HG03039 (cell line): Measurements from ENCODE around the gene CSNK1E.

Experiments
- ATAC-seq: cut with Tn5 transposase; IDR thresholded peaks from one replicate; pipeline ENCODE4 v1.9.1; 2021; ENCODE audit warnings: mild to moderate bottlenecking, moderate library complexity; ENCODE audit not compliant: unreplicated experiment

CSNK1E gene

GRCh38 chr22:38335077-38335476 is 17.8 kb upstream of the CSNK1E start:
- ATAC-seq, result no peak

- ATAC-seq, result no peak
Observed at GRCh38 chr22:38327805-38328204, 10.6 kb upstream of the CSNK1E start.

GRCh38 chr22:38327396-38327795 is 10.2 kb upstream of the CSNK1E start:
- no peak for ATAC-seq

- ATAC-seq, result no peak
Observed at GRCh38 chr22:38325587-38325986, 8.4 kb upstream of the CSNK1E start.

- no peak for ATAC-seq
Observed at GRCh38 chr22:38320605-38321402, 3.6 kb upstream of the CSNK1E start.

- no peak for ATAC-seq
Observed at GRCh38 chr22:38318792-38319773, 1.9 kb upstream of the CSNK1E start.

- no peak for ATAC-seq
Observed at GRCh38 chr22:38317995-38318715, 922 bp upstream of the CSNK1E start.

- peak; percentile 36 for ATAC-seq
Observed at GRCh38 chr22:38316364-38317121, 690 bp downstream of the CSNK1E start.

- ATAC-seq, result no peak
Observed at GRCh38 chr22:38315823-38316363, 1.3 kb downstream of the CSNK1E start.

- no peak for ATAC-seq
Observed at GRCh38 chr22:38314933-38315822, 2.1 kb downstream of the CSNK1E start.

- ATAC-seq, result no peak
Observed at GRCh38 chr22:38314051-38314932, 2.9 kb downstream of the CSNK1E start.

GRCh38 chr22:38313384-38313955 is 3.8 kb downstream of the CSNK1E start:
- ATAC-seq, result no peak

- no peak for ATAC-seq
Observed at GRCh38 chr22:38312261-38312800, 4.9 kb downstream of the CSNK1E start.

GRCh38 chr22:38311323-38311620 is 6.0 kb downstream of the CSNK1E start:
- no peak for ATAC-seq

GRCh38 chr22:38310518-38311322 is 6.5 kb downstream of the CSNK1E start:
- ATAC-seq, result no peak

GRCh38 chr22:38309614-38310517 is 7.4 kb downstream of the CSNK1E start:
- ATAC-seq, result no peak
